ENCODE measurements around the gene TIMM44.

DNA sequence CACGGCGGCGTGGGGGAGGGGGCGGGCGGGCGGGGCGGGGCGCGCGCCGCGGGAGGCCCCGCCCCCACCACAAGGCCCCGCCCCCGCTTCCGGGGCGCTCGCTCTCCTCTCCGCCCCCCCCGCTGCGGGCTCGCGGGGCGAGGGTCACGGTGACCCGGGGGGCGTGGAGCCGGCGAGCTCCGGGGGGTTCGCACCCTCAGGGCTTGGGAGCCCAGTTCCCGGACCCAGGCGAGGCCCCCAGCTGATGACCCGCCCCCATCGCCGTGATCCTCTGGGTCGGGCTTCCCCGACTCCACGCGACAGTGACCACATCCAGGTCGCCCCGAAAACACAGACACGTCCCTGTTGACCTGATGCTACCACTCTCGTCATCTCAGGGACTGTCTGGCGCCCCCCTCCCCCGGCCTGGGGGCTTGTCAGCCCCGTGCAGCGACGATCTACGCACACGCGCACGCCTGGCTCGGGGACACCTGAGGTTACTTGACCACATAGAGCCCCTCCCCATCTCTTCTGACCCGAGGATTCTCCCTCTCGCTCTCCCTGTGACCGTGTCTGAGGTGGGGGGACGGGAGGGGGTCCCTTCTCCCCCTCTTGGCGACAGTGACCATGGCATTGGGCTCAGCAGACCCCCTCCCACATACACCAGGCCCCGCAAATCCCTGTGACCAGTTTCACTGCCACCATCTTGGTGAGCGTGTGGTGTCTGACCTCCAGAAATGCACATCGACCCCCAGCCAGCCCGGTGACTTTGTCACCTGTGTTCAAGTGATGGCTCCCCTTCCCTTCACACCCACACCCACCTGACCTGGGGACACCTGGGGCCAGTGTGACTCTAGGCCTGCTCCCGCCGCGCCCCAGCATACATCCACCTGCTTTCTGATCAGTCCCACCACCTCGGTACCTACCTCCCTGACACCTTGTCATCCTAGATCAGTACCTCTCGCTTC lies 39.1 kb downstream of the TIMM44 start:
- TF ChIP-seq GATA2 (IDR thresholded peaks at IDR 0.05; ENCODE audit: low read depth, low read length) (no peak), GATA3 (IDR thresholded peaks at IDR 0.05; ENCODE audit: low read depth, low read length) (no peak)

Measured in SH-SY5Y (cell line).